ENCODE data around the gene CCL8. TPM values are rescaled to one million over a fixed set of nuclear protein-coding genes. Genes with fewer than 3 reads are reported as not detected.

The CCL8 gene
- total RNA-seq, 4 donors from 2014 or later = 0.26 TPM; not detected in 3

DNA sequence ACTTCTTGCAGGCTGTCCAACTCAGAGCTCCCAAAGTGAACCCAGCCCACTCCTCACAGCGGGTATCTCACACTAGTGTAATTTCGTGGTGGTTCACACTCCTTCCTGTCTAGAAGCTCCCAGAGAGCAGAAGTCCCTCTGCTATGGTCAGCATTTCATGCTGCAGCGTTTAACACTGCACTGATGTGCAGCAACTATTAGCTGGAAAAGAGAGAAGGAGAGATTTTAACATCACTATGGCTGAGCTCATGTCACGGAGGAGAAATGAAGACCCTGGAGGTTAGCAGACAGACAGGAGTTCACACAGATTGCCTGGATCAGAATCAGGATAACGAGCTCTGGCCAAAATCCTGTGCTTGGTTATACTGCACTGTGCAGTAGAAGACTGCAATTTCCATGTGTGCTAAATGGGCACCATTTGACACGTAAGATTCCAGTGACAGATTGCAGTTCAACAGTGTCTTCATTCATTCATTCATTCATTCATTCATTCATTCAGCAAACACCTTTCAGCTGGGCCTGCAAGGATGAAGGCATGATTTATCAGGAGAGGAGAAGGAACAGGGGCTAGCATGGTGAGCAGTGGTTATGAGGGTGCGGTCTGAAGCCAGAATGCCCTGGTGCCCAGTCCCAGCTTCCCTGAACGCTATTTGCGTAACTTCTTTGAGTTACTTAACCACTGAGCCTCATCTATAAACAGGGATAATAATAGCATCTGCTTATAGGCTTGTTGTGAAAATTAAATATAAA, 49.1 kb downstream of the CCL8 start:
- TF ChIP-seq, protein P1, sequence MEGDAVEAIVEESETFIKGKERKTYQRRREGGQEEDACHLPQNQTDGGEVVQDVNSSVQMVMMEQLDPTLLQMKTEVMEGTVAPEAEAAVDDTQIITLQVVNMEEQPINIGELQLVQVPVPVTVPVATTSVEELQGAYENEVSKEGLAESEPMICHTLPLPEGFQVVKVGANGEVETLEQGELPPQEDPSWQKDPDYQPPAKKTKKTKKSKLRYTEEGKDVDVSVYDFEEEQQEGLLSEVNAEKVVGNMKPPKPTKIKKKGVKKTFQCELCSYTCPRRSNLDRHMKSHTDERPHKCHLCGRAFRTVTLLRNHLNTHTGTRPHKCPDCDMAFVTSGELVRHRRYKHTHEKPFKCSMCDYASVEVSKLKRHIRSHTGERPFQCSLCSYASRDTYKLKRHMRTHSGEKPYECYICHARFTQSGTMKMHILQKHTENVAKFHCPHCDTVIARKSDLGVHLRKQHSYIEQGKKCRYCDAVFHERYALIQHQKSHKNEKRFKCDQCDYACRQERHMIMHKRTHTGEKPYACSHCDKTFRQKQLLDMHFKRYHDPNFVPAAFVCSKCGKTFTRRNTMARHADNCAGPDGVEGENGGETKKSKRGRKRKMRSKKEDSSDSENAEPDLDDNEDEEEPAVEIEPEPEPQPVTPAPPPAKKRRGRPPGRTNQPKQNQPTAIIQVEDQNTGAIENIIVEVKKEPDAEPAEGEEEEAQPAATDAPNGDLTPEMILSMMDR (IDR thresholded peaks at IDR 0.05) = no peak
- TF ChIP-seq POLR2A (IDR thresholded peaks at IDR 0.05) = no peak
- 65 to 84% methylated on average over 7 to 9 of the region's 9 CpGs for WGBS, 2 donors
- no peaks in the 10 kb centered on the region for H3K4me1 ChIP-seq

DNA sequence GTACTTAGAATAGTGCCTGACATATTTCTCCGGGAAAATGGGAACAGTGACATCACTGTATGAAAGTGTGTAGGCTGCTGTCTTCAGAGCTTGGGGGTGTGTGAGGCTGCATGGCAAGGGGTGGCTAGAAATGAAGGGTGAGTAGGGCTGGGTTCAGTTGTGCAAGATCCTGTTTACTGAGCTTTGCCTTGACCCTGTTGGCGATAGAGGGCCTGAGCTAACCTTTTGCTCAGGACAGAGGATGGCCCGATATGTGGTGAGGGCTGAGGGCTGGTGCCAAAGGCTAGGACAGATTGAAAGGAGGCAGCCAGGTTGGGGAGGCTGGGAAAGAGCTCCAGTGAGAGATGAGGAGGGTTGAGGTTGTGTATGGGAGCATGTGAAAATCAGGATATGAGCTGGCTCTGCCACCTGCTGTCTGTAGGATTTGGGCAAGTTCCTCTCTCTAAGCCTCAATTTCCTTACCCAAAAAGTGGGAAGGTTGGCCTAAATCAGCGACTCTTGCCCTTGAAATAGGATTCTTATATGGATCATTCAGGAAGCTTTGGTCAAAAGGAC, 49.8 kb downstream of the CCL8 start:
- Histone ChIP-seq H3K4me3 (no peak overlapping the region), H3K27me3 (peaks cover 0 to 41% (median 0%) of the 10 kb centered on the region in 4 donors), H3K9me3 (no peaks in the 10 kb centered on the region), H3K27ac (no peak overlapping the region), H3K36me3 (no peaks in the 10 kb centered on the region), H3K4me1 (no peaks in the 10 kb centered on the region)
- DNase-seq = no peak
- 55% methylated on average over 4 of the region's 4 CpGs for WGBS, 2 donors
- intact Hi-C loops (cut with DNase I) = no loop called here
- TF ChIP-seq, protein P1 (IDR thresholded peaks at IDR 0.05) = no peak
- TF ChIP-seq POLR2A (IDR thresholded peaks at IDR 0.05) = no peak

More for the DNA sequence above, 49.1 kb downstream of the CCL8 start:
- intact Hi-C loops (cut with DNase I) = no loop called here
- H3K27ac ChIP-seq = no peak overlapping the region
- no peak for DNase-seq
- no peaks in the 10 kb centered on the region for H3K36me3 ChIP-seq
- H3K4me3 ChIP-seq = no peak overlapping the region
- peaks cover 0 to 47% (median 0%) of the 10 kb centered on the region in 4 donors for H3K27me3 ChIP-seq
- no peaks in the 10 kb centered on the region for H3K9me3 ChIP-seq

DNA sequence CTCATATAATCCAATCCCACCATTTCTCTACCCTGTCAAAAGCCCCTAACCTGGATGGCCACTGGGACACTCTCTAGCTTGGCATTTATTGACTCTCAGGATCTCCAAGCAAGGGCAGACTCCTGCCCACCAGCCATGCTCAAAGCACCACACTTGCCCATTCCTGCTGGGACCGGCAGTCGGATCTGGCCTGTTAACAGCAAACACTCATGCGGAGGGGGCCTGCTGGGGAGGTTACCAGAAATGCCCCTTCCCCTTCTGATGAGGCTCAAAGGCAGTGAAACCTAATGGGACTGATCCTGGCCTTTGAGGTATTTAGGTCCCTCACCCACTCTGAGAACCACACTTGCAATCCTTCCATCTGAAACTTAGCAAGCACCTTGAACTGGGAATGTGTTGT, 50.3 kb downstream of the CCL8 start:
- intact Hi-C loops (cut with DNase I) = no loop called here
- no peaks in the 10 kb centered on the region for H3K9me3 ChIP-seq

DNA sequence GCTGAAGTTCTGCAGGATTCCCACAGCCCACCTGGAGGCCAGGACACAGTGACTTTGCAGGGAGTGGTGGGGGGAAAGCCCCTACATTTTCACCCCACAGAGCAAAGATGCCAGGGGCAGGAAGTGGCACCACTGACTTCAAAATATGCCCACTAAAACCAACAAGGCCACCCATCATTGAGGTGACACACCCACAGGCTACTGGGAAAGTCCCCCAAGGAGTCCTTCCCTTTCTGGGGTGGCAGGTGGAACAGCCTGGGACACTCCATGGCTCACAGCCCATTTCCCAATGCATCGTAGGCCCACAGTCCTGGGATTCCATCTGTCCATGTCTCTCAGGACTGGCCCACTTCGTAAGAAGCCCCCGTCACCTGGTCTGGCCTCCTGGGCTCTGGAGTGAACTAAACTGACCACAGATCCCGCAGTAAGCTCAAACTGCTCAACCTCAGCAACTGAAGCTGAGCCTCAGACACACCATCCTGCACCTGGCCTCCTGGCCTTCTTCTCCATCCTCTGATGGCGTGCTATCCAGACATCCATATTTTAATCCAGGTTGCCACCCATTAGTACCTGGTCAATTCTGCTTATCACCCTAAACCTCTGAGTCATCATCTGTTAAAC, 51.3 kb downstream of the CCL8 start:
- TF ChIP-seq, protein P1 (IDR thresholded peaks at IDR 0.05) = no peak
- TF ChIP-seq POLR2A (IDR thresholded peaks at IDR 0.05) = no peak
- intact Hi-C loops (cut with DNase I) = loop anchor here (10.0 kb wide), 1 partner anchor 64 kb away; no protein-coding TSS in a partner anchor
- Histone ChIP-seq H3K27me3 (peaks cover 0 to 27% (median 0%) of the 10 kb centered on the region in 4 donors), H3K4me1 (no peaks in the 10 kb centered on the region), H3K4me3 (no peak overlapping the region), H3K9me3 (no peaks in the 10 kb centered on the region), H3K27ac (peak overlapping the region in 1 of 4 donors; percentile 20), H3K36me3 (no peaks in the 10 kb centered on the region)
- DNase-seq = no peak
- 84 to 93% methylated on average over 5 of the region's 5 CpGs for WGBS, 2 donors

More for the DNA sequence above, 50.3 kb downstream of the CCL8 start:
- Histone ChIP-seq H3K27ac (no peak overlapping the region), H3K4me1 (no peaks in the 10 kb centered on the region), H3K27me3 (peaks cover 0 to 36% (median 0%) of the 10 kb centered on the region in 4 donors), H3K36me3 (no peaks in the 10 kb centered on the region), H3K4me3 (no peak overlapping the region)
- TF ChIP-seq, protein P1 (IDR thresholded peaks at IDR 0.05) = no peak
- no peak for TF ChIP-seq POLR2A (IDR thresholded peaks at IDR 0.05)
- 92% methylated on average over 2 of the region's 3 CpGs; no CpG with 5 or more reads in 1 of the 2 donors for WGBS, 2 donors
- no peak for DNase-seq

DNA sequence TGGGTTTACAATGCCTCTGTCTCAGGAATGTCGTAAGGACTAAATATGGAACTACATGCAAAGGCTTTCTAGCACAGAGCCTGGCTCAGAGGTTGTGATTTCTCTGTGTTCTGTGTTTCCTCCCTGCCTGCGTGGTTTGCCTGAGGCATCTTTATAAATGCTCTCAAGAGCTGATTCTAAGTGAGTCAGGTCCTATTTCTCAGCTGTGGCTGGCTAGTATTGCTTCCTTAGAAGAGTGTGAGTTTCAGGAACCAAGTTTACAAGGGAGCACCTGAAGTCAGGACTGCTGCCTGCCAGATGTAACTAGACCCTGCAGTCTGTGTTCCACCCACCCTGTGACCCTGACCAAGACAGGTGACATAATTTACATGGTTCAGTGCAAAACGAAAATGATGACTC, 51.8 kb downstream of the CCL8 start:
- H3K27me3 ChIP-seq = peaks cover 0 to 22% (median 0%) of the 10 kb centered on the region in 4 donors
- intact Hi-C loops (cut with DNase I) = loop anchor here (10.0 kb wide), 1 partner anchor 64 kb away; no protein-coding TSS in a partner anchor
- TF ChIP-seq, protein P1 (IDR thresholded peaks at IDR 0.05) = no peak
- H3K36me3 ChIP-seq = no peaks in the 10 kb centered on the region
- 13 to 28% methylated on average over 3 of the region's 3 CpGs for WGBS, 2 donors
- H3K27ac ChIP-seq = no peak overlapping the region
- H3K4me3 ChIP-seq = no peak overlapping the region
- no peaks in the 10 kb centered on the region for H3K4me1 ChIP-seq
- H3K9me3 ChIP-seq = no peaks in the 10 kb centered on the region
- no peak for DNase-seq
